Mesothelial cell of epicardium (in vitro differentiated cells): ENCODE results near the gene UTP14C. TPM values are rescaled to one million over a fixed set of nuclear protein-coding genes. Genes with fewer than 3 reads are reported as not detected.

Experiments
- DNase-seq, 2 experiments: peaks; one replicate each; pipeline ENCODE4 v3.0.0; 2021; ENCODE audit warnings: low spot score in 2 of 2; ENCODE audit not compliant: unreplicated experiment in 2 of 2
- H3K27ac Mint-ChIP-seq: 2 replicates; pipeline ENCODE4 v1.8.0; 2021; ENCODE audit warnings: mixed read lengths
- H3K27me3 Mint-ChIP-seq: 2 replicates; pipeline ENCODE4 v1.8.0; 2021; ENCODE audit warnings: low read depth, mixed read lengths
- H3K36me3 Mint-ChIP-seq: 2 replicates; pipeline ENCODE4 v1.8.0; 2021; ENCODE audit warnings: mixed read lengths
- H3K4me1 Mint-ChIP-seq: 2 replicates; pipeline ENCODE4 v1.8.0; 2021; ENCODE audit warnings: mixed read lengths
- H3K4me3 Mint-ChIP-seq: 2 replicates; pipeline ENCODE4 v1.8.0; 2021; ENCODE audit warnings: mild to moderate bottlenecking, moderate library complexity, mixed read lengths
- H3K9me3 Mint-ChIP-seq: 2 replicates; pipeline ENCODE4 v1.8.0; 2021; ENCODE audit warnings: mixed read lengths
- CTCF ChIP-seq: fragments of 200-600 bp; sonication (generic); IDR thresholded peaks from one replicate; pipeline ENCODE4 v1.5.0; 2021; ENCODE audit warnings: antibody characterized with exemption; ENCODE audit not compliant: unreplicated experiment
- total RNA-seq: library from RNA; stranded (reverse); gene quantifications from 3 replicates; pipeline ENCODE4 v1.2.1, GENCODE V29; 2021

UTP14C gene, protein sequence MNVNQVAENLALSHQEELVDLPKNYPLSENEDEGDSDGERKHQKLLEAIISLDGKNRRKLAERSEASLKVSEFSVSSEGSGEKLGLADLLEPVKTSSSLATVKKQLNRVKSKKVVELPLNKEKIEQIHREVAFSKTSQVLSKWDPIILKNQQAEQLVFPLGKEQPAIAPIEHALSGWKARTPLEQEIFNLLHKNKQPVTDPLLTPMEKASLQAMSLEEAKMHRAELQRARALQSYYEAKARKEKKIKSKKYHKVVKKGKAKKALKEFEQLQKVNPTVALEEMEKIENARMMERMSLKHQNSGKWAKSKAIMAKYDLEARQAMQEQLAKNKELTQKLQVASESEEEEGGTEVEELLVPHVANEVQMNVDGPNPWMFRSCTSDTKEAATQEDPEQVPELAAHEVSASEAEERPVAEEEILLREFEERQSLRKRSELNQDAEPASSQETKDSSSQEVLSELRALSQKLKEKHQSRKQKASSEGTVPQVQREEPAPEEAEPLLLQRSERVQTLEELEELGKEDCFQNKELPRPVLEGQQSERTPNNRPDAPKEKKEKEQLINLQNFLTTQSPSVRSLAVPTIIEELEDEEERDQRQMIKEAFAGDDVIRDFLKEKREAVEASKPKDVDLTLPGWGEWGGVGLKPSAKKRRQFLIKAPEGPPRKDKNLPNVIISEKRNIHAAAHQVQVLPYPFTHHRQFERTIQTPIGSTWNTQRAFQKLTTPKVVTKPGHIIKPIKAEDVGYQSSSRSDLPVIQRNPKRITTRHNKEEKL
- 24.8 to 27.1 TPM (median 25.3 TPM) in 3 replicates for total RNA-seq

DNA sequence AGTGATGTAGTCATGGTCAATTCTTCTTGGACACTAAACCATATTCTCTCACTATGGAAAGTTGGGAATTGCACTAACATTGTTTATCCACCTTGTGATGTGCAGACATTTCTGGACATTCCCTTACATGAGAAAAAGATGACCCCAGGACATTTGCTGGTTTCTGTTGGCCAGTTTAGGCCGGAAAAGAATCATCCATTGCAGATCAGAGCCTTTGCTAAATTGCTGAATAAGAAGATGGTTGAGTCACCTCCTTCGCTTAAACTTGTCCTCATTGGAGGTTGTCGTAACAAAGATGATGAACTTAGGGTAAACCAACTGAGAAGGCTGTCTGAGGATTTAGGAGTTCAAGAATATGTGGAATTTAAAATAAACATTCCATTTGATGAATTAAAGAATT is at the start of gene UTP14C:
TSS of gene UTP14C (plus strand) at position 211 of the 400 bp plus-strand sequence. CDS start 4,114 bp downstream, outside the sequence.
- no peak within 1 kb of the TSS for H3K27ac Mint-ChIP-seq
- peaks cover 78% of the 10 kb centered on the region for H3K36me3 Mint-ChIP-seq
- H3K4me3 Mint-ChIP-seq, result no peak within 1 kb of the TSS
- no peak for TF ChIP-seq CTCF
- peaks cover 43% of the 10 kb centered on the region for H3K9me3 Mint-ChIP-seq
- no peak for DNase-seq
- H3K27me3 Mint-ChIP-seq, result no peaks in the 10 kb centered on the region
- H3K4me1 Mint-ChIP-seq, result no peaks in the 10 kb centered on the region

DNA sequence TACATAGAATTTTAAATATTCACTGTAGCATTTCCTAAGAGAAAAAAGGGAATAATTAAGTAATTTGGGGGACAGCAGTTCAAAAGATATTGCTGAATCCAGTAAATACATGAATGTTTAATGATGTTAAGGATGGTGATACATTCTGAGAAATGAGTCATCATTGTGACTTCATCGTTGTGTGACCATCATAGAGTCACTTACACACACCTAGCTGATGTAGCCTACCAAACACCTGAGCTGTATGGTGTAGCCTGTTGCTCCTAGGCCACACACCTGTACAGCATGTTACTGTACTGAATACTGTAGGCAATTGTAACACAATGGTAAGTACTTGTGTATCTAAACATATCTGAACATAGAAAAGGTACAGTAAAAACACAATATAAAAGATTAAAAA is 48.1 kb upstream of the UTP14C start:
- Mint-ChIP-seq H3K27ac (no peak overlapping the region), H3K4me1 (peaks cover 24% of the 10 kb centered on the region), H3K36me3 (peaks cover 20% of the 10 kb centered on the region), H3K27me3 (no peaks in the 10 kb centered on the region), H3K4me3 (no peak overlapping the region), H3K9me3 (peaks cover 5% of the 10 kb centered on the region)
- no peak for TF ChIP-seq CTCF
- DNase-seq, result no peak

GRCh38 chr13:51976890-51977289 is 47.6 kb upstream of the UTP14C start:
- no peak for DNase-seq
- Mint-ChIP-seq H3K4me1 (peaks cover 28% of the 10 kb centered on the region), H3K4me3 (no peak overlapping the region), H3K36me3 (peaks cover 20% of the 10 kb centered on the region), H3K27me3 (no peaks in the 10 kb centered on the region), H3K9me3 (peaks cover 5% of the 10 kb centered on the region), H3K27ac (no peak overlapping the region)
- no peak for TF ChIP-seq CTCF

- Mint-ChIP-seq H3K36me3 (peaks cover 14% of the 10 kb centered on the region), H3K4me3 (no peak overlapping the region), H3K4me1 (peaks cover 34% of the 10 kb centered on the region), H3K9me3 (peaks cover 5% of the 10 kb centered on the region), H3K27me3 (no peaks in the 10 kb centered on the region), H3K27ac (peak overlapping the region; percentile 56)
- DNase-seq, result no peak
- no peak for TF ChIP-seq CTCF
Measured at GRCh38 chr13:51977625-51978024, 46.9 kb upstream of the UTP14C start.

DNA sequence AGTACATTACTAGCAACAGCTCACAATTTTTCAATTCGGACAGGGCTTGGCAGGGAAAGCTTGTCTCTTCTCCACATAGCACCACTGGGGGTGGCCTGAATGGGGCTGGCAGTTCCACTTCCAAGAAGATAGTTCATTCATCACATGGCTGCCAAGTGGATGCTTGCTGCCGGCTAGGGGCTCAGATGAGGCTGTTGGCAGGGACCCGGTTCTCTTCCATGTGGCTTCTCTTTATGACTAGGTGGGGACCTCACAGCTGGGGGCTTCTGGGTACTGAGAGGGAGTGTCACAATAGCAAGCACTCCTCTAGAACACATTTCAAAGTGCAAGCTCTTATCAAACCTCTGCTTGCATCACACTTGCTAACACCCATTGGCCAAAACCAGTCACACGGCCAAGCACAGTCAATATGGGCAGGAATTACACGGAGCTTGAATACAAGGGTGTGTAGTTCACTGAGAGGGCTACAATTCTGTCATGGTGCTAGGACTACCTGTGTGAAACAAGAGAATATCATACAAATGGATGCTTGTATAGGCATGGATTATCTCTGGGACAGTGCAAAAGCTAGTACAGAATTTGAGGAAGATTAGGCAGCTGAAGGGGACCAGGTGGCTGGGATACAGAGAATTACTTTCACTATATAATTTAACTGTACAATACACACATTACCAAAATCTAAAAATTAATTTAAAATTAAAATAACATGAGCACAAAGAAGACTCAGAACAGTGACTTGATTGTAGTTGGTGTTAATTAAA is 45.5 kb upstream of the UTP14C start:
- H3K4me1 Mint-ChIP-seq, result peaks cover 34% of the 10 kb centered on the region
- H3K4me3 Mint-ChIP-seq, result no peak overlapping the region
- H3K9me3 Mint-ChIP-seq, result peaks cover 9% of the 10 kb centered on the region
- no peaks in the 10 kb centered on the region for H3K27me3 Mint-ChIP-seq
- peak overlapping the region; percentile 73 for H3K27ac Mint-ChIP-seq
- H3K36me3 Mint-ChIP-seq, result peaks cover 19% of the 10 kb centered on the region
- TF ChIP-seq CTCF, result no peak
- no peak for DNase-seq
